GM21381 (cell line): ENCODE data around the gene PARD3B.

Experiments
- ATAC-seq: cut with Tn5 transposase; IDR thresholded peaks from one replicate; pipeline ENCODE4 v1.9.1; 2021; ENCODE audit warnings: mild to moderate bottlenecking, moderate library complexity; ENCODE audit not compliant: unreplicated experiment

Gene PARD3B

GRCh38 chr2:204647626-204648025 is 102.4 kb downstream of the PARD3B start:
- ATAC-seq = no peak

GRCh38 chr2:204650611-204651010 is 105.3 kb downstream of the PARD3B start:
- ATAC-seq = no peak

- ATAC-seq = no peak
Measured at GRCh38 chr2:204652063-204652462, 106.8 kb downstream of the PARD3B start.

GRCh38 chr2:204654669-204655068 is 109.4 kb downstream of the PARD3B start:
- ATAC-seq = no peak

GRCh38 chr2:204655101-204655500 is 109.8 kb downstream of the PARD3B start:
- no peak for ATAC-seq

- ATAC-seq = no peak
Measured at GRCh38 chr2:204655626-204656025, 110.4 kb downstream of the PARD3B start.

GRCh38 chr2:204657024-204657423 is 111.7 kb downstream of the PARD3B start:
- ATAC-seq = no peak

- ATAC-seq = no peak
Measured at GRCh38 chr2:204662956-204663355, 117.7 kb downstream of the PARD3B start.

- no peak for ATAC-seq
Measured at GRCh38 chr2:204663816-204664425, 118.6 kb downstream of the PARD3B start.

- ATAC-seq = no peak
Measured at GRCh38 chr2:204664708-204665121, 119.4 kb downstream of the PARD3B start.

GRCh38 chr2:204665207-204665606 is 119.9 kb downstream of the PARD3B start:
- no peak for ATAC-seq

GRCh38 chr2:204665771-204666170 is 120.5 kb downstream of the PARD3B start:
- no peak for ATAC-seq

- ATAC-seq = no peak
Measured at GRCh38 chr2:204667990-204668389, 122.7 kb downstream of the PARD3B start.

GRCh38 chr2:204669382-204669781 is 124.1 kb downstream of the PARD3B start:
- ATAC-seq = no peak

GRCh38 chr2:204670124-204670523 is 124.8 kb downstream of the PARD3B start:
- ATAC-seq = no peak

- no peak for ATAC-seq
Measured at GRCh38 chr2:204670756-204671155, 125.5 kb downstream of the PARD3B start.

- no peak for ATAC-seq
Measured at GRCh38 chr2:204672772-204673171, 127.5 kb downstream of the PARD3B start.

GRCh38 chr2:204673877-204674276 is 128.6 kb downstream of the PARD3B start:
- ATAC-seq = no peak

GRCh38 chr2:204678031-204678430 is 132.8 kb downstream of the PARD3B start:
- no peak for ATAC-seq

GRCh38 chr2:204680576-204680975 is 135.3 kb downstream of the PARD3B start:
- no peak for ATAC-seq

- no peak for ATAC-seq
Measured at GRCh38 chr2:204681412-204681811, 136.1 kb downstream of the PARD3B start.

- no peak for ATAC-seq
Measured at GRCh38 chr2:204683384-204683783, 138.1 kb downstream of the PARD3B start.

- ATAC-seq = no peak
Measured at GRCh38 chr2:204686406-204686805, 141.1 kb downstream of the PARD3B start.
